Natural killer cell treated with Interleukin-12 subunit alpha and Interleukin-12 subunit beta and Interleukin-15 and Interleukin-18, amount 100 ng/mL, for 72 hours (primary cell): ENCODE data around the gene TMEM100. TPM values are rescaled to one million over a fixed set of nuclear protein-coding genes. Genes with fewer than 3 reads are reported as not detected.

Experiments
- ATAC-seq, 2 donors: fragments of 150-1000 bp; cut with Tn5 transposase in 1 of 2; sonication (Bioruptor Pico), chemical (Tn5 transposase) in 1 of 2; 2 replicates each; pipeline ENCODE4 v1.10.0; 2021
- DNase-seq: peaks from one replicate; pipeline ENCODE4 v3.0.0; 2022; ENCODE audit warnings: low spot score
- H3K27ac Mint-ChIP-seq, 2 donors: 1 replicate in 1 of 2; 2 replicates in 1 of 2; pipeline ENCODE4 v1.8.0; 2022; ENCODE audit warnings: mixed read lengths in 2 of 2, mild to moderate bottlenecking in 1 of 2, moderate library complexity in 1 of 2
- H3K27me3 Mint-ChIP-seq, 2 donors: 1 replicate in 1 of 2; 2 replicates in 1 of 2; pipeline ENCODE4 v1.8.0; 2022; ENCODE audit warnings: mixed read lengths in 2 of 2
- H3K36me3 Mint-ChIP-seq: one replicate; pipeline ENCODE4 v1.8.0; 2022; ENCODE audit warnings: mixed read lengths
- H3K4me1 Mint-ChIP-seq, 2 donors: 1 replicate in 1 of 2; 2 replicates in 1 of 2; pipeline ENCODE4 v1.8.0; 2022; ENCODE audit warnings: low read depth in 2 of 2, mixed read lengths in 2 of 2, mild to moderate bottlenecking in 1 of 2
- H3K4me3 Mint-ChIP-seq: one replicate; pipeline ENCODE4 v1.8.0; 2022; ENCODE audit warnings: mixed read lengths
- H3K9me3 Mint-ChIP-seq: 2 replicates; pipeline ENCODE4 v1.8.0; 2022; ENCODE audit warnings: mixed read lengths
- total RNA-seq, 2 donors: library from RNA; stranded (reverse); gene quantifications; one replicate each; pipeline ENCODE4 v1.2.3, GENCODE V29; 2022

Gene TMEM100
- total RNA-seq, 2 donors from 2014 or later, result not detected

GRCh38 chr17:55751720-55752250, 29.1 kb upstream of the TMEM100 start:
- H3K27ac Mint-ChIP-seq, result peak overlapping the region; percentile 42 to 66
- H3K27me3 Mint-ChIP-seq, result peaks cover 4 to 21% of the 10 kb centered on the region in 2 donors
- H3K4me3 Mint-ChIP-seq, result peak overlapping the region; percentile 83
- peaks cover 5% of the 10 kb centered on the region for H3K36me3 Mint-ChIP-seq
- H3K9me3 Mint-ChIP-seq, result no peaks in the 10 kb centered on the region
- H3K4me1 Mint-ChIP-seq, result peaks cover 18% of the 10 kb centered on the region in 2 donors
- ATAC-seq (no peak), DNase-seq (no peak)

DNA sequence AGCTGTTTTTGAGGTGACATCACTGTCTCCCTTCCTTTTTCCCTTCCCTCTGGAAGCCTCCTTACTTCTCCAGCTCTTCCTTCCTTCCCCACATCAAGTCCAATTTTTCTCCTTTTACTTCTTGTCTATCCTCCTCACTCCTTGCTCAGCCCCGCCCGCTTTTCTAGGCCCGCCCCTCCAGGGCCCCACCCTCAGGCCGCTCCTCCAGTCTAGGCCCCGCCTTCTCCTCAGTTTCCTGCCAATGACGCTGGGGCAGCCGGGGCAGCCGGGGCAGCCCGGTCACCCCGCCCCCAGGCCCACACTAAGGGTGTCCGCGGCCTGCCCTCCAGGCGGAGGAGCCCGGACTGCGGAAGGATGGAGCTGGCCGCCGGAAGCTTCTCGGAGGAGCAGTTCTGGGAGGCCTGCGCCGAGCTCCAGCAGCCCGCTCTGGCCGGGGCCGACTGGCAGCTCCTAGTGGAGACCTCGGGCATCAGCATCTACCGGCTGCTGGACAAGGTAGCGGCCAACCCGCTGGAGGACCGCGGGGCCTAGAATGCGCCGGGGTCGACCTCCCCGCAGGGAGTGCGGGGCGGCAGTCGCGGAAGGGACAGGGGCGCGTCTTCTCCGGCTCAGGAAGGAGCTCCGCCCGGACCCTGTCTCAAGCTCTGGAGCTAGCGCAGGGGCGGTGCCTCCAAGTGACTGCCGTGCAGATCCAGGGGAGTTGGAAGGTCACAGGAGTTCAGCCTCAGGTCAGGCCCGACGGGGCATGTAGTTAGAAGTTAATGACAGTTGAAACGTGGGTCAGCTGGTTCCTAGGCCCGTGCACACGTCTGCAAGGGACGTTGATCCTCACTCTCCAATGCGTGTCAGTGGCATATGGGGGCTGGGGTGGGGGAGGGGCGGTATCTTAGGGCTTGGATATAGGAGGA, 28.3 kb upstream of the TMEM100 start, which contains the start of gene PCTP:
PCTP (plus strand) TSS at position 302 of the 908 bp plus-strand sequence; CDS start at position 355, 53 bp downstream.
- Mint-ChIP-seq H3K27me3 (peaks cover 9 to 28% of the 10 kb centered on the region in 2 donors), H3K4me1 (peaks cover 18% of the 10 kb centered on the region in 2 donors), H3K27ac (peak within 1 kb of the TSS; percentile 42 to 66), H3K4me3 (peak within 1 kb of the TSS; percentile 83), H3K36me3 (peaks cover 5% of the 10 kb centered on the region), H3K9me3 (no peaks in the 10 kb centered on the region)
- peak; percentile 99 for ATAC-seq
- peak; percentile 97 for DNase-seq

DNA sequence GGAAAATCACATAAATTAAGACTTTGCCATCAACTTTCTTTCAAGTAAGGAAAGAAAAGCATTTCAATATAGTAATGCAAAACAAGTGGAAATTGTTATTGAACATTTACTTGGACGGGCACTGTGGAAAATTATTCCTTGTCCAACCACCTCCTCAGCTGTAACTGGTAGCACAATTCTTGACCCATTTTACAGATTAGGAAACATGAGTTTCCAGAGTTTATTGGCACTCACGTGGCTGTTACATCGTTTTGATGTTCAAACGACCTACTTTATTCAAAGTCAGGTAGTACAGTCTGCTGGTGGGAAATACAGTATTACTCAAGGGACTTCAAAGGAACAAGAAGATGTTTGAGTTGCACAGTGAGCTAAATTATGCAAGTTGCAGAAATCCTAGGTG, 27.3 kb upstream of the TMEM100 start:
- H3K27ac Mint-ChIP-seq, result no peak overlapping the region
- peaks cover 14 to 18% of the 10 kb centered on the region in 2 donors for H3K4me1 Mint-ChIP-seq
- peak overlapping the region; percentile 83 for H3K4me3 Mint-ChIP-seq
- no peak for ATAC-seq
- DNase-seq, result no peak
- H3K9me3 Mint-ChIP-seq, result no peaks in the 10 kb centered on the region
- H3K27me3 Mint-ChIP-seq, result peaks cover 13 to 38% of the 10 kb centered on the region in 2 donors
- H3K36me3 Mint-ChIP-seq, result peaks cover 5% of the 10 kb centered on the region

DNA sequence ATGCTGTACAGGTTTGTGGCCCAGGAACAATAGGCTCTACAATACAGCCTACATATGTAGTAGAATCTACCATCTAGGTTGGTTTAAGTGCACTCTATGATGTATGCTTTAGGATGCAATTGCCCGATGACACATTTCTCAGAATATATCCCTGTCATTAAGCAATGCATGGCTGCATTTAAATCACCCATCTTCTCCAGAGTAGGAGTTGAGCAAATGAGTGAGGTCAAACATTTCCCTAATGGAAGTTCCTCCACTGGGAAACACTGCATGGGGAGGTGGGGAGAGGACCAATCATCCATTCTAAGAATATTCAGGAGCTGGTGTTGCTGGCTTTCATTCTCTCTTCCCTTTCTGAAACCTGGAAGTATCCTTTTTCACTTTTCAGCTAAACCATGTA, 26.2 kb upstream of the TMEM100 start:
- DNase-seq, result no peak
- H3K36me3 Mint-ChIP-seq, result peaks cover 3% of the 10 kb centered on the region
- H3K27ac Mint-ChIP-seq, result no peak overlapping the region
- H3K4me3 Mint-ChIP-seq, result no peak overlapping the region
- peaks cover 13 to 40% of the 10 kb centered on the region in 2 donors for H3K27me3 Mint-ChIP-seq
- peaks cover 14 to 18% of the 10 kb centered on the region in 2 donors for H3K4me1 Mint-ChIP-seq
- no peak for ATAC-seq
- no peaks in the 10 kb centered on the region for H3K9me3 Mint-ChIP-seq

GRCh38 chr17:55747209-55747608, 24.5 kb upstream of the TMEM100 start:
- ATAC-seq, result no peak

GRCh38 chr17:55746466-55746865, 23.8 kb upstream of the TMEM100 start:
- no peak for ATAC-seq
- H3K27ac Mint-ChIP-seq, result no peak overlapping the region
- no peak overlapping the region for H3K4me3 Mint-ChIP-seq
- no peaks in the 10 kb centered on the region for H3K9me3 Mint-ChIP-seq
- no peak for DNase-seq
- H3K27me3 Mint-ChIP-seq, result peaks cover 15 to 40% of the 10 kb centered on the region in 2 donors
- H3K36me3 Mint-ChIP-seq, result no peaks in the 10 kb centered on the region
- H3K4me1 Mint-ChIP-seq, result peaks cover 4 to 8% of the 10 kb centered on the region in 2 donors

More at GRCh38 chr17:55747209-55747608, 24.5 kb upstream of the TMEM100 start:
- Mint-ChIP-seq H3K4me3 (no peak overlapping the region), H3K36me3 (no peaks in the 10 kb centered on the region), H3K27me3 (peaks cover 15 to 40% of the 10 kb centered on the region in 2 donors), H3K27ac (no peak overlapping the region), H3K9me3 (no peaks in the 10 kb centered on the region), H3K4me1 (peaks cover 8 to 12% of the 10 kb centered on the region in 2 donors)
- DNase-seq, result no peak

DNA sequence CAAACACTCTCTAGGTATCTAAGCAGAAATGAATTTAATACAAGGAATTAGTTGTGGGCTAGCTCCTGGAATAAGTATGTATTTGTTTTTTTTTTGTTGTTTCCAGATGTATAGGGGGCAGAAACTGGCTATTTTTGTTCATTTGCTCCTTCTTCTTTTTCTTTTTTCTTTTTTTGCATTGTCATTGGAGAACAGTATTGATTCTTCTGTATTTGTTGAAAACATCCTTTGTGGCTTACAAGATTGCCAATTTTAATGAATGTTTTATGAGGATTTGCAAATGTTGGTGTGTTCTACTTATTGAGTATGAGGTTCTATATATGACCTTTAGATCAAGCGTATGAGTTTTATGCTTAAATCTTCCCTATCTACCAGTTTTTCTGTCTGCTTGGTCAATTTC, 22.6 kb upstream of the TMEM100 start:
- Mint-ChIP-seq H3K4me1 (no peaks in the 10 kb centered on the region), H3K36me3 (no peaks in the 10 kb centered on the region), H3K4me3 (no peak overlapping the region), H3K27me3 (peaks cover 19 to 46% of the 10 kb centered on the region in 2 donors), H3K27ac (no peak overlapping the region), H3K9me3 (no peaks in the 10 kb centered on the region)
- no peak for DNase-seq
- no peak for ATAC-seq

DNA sequence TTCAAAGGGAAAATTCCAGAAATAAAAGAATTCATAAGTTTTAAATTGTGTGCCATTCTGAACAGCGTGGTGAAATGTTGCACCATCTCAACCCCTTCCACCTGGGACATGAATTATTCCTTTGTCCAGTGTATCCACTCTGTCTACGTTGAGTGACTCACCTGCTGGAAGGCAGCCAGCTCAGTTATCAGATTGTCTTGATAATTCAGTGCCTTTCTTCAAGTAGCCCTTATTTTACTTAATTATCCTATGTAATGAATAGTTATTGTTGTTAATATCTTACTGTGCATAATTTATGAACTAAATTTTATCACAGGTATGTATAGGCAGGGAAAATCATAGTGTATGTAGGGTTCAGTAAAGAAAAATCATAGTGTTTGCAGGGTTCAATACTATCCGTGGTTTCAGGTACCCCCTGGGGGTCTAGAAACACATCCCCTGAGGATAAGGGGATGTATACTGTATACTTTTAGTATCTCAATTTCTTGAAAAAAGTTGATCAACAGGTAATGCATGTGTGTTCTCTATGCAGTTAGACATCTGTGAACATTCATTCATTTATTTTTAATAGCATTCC, 20.5 kb upstream of the TMEM100 start:
- H3K27ac Mint-ChIP-seq, result no peak overlapping the region
- DNase-seq (no peak), ATAC-seq (no peak)
- no peaks in the 10 kb centered on the region for H3K9me3 Mint-ChIP-seq
- no peak overlapping the region for H3K4me3 Mint-ChIP-seq
- H3K4me1 Mint-ChIP-seq, result no peaks in the 10 kb centered on the region
- H3K27me3 Mint-ChIP-seq, result peaks cover 22 to 42% of the 10 kb centered on the region in 2 donors
- H3K36me3 Mint-ChIP-seq, result no peaks in the 10 kb centered on the region

DNA sequence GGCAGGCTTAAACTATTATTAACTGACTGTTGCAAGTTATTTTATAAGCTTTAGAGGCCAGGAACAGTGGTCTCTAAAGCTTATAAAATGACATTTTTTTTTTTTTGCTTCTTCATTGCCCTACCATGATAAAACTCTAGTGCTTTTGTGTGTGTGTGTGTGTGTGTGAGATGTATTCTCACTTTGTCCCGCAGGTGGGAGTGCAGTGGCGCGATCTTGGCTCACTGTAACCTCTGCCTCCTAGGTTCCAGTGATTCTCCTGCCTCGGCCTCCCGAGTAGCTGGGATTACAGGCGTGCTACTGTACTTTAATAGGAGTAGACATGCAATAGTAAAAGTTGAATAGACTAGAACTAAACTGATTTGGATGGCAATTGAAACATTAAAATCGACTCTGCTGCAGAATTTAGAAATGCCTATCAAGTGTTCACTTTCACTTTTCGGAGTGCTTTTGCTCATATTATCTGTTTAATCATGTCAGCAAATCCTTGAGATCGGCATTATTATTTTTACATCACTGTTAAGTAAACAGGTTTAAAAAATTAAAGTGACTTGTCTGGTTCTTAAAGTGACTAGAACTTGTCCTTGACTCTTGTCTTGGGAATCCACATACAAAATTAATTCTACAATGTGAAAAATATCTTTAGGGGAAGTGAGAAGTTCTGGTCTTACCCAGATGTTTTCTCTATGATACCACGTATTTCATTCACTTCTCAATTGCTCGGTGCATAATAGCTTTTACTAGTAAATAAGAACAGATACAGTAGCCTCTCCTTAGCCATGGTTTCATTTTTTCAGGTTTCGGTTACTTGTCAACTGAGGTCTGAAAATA, 19.8 kb upstream of the TMEM100 start:
- no peaks in the 10 kb centered on the region for H3K4me1 Mint-ChIP-seq
- no peak overlapping the region for H3K4me3 Mint-ChIP-seq
- H3K36me3 Mint-ChIP-seq, result no peaks in the 10 kb centered on the region
- peaks cover 19 to 35% of the 10 kb centered on the region in 2 donors for H3K27me3 Mint-ChIP-seq
- DNase-seq (no peak), ATAC-seq (no peak)
- no peak overlapping the region for H3K27ac Mint-ChIP-seq
- H3K9me3 Mint-ChIP-seq, result no peaks in the 10 kb centered on the region

DNA sequence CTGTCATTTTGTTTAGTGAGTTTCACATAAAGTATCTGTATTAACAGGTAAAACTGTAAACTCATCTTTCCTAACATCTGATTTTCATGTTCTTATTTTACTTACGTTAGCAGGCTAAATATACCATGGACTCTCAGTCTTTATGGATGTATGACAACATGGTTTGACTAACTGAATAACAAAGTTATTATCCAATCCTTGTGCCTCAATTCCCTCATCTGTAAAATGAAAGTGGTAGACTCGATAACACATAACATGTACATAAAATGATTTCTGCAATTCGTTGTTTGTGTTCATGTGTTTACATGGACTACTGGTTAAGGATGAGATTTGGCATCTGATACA, 18.7 kb upstream of the TMEM100 start:
- H3K4me3 Mint-ChIP-seq, result no peak overlapping the region
- H3K4me1 Mint-ChIP-seq, result no peaks in the 10 kb centered on the region
- ATAC-seq, result no peak
- DNase-seq, result no peak
- no peaks in the 10 kb centered on the region for H3K36me3 Mint-ChIP-seq
- H3K27ac Mint-ChIP-seq, result no peak overlapping the region
- H3K27me3 Mint-ChIP-seq, result peaks cover 18 to 24% of the 10 kb centered on the region in 2 donors
- H3K9me3 Mint-ChIP-seq, result no peaks in the 10 kb centered on the region

DNA sequence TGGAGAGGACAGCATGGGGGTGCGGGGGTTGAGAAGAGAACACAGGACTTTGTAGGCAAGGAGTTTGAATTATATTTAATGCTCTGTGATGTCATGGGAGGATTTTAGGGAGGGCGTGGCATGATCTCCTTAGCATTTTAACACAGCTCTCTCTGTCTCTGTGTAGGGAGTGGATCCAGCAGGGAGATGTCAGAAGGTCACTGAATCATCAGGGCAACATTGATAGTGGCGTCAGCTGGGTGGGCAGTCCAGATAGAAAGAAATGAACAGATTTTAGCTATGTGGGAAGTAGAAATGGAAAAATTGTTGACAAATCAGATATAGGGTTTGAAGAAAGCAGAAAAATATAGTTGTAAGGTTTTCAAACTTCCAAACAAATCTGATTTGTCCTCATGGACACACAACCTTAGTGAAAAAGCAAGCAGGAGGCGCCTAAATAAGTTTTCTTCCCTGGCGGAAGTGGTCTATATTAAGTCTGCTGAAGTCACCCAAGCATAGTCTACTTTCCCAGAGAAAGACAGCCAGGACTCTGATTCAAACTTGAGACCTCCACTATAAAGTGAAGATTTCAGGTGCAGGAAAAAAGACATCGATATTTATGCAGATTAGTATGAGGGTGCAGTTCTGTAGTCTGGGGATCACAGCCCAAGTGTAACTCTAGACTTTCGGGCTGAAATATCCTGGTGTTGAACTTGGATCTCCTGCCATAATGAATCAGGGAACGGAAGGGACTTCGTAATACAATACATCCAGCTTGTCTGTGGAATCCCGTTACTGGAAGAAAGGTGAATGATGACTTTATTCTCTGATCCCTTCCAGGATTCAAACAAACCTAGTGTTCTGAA, 18.1 kb upstream of the TMEM100 start:
- Mint-ChIP-seq H3K9me3 (no peaks in the 10 kb centered on the region), H3K27ac (no peak overlapping the region), H3K27me3 (peaks cover 15 to 18% of the 10 kb centered on the region in 2 donors), H3K4me3 (no peak overlapping the region), H3K4me1 (no peaks in the 10 kb centered on the region), H3K36me3 (no peaks in the 10 kb centered on the region)
- DNase-seq, result no peak
- ATAC-seq, result no peak

DNA sequence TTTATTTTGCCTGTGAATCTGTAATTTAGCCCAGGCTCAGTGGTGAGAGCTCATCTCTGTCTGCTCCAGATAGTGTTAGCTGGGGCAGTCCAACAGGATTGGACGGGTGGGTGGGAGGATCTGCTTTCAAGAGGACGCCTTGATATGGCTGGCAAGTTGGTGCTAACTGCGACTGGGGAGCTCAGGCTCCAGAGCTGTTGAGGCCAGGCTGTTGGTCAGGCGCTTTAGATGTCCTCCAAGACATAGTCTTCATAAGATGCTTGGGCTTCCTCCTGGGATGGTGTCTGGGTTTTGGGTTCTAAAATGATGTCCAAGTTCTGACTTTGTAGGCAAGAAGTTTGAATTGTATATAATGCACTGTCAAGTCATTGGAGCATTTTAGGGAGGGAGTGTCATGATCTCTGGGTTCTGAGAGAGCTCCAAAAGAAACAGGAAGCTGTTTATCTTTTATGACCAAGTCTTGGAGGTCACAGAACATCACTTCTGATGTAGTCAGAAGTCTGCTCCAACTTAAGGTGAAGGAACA, 15.4 kb upstream of the TMEM100 start:
- Mint-ChIP-seq H3K4me3 (no peak overlapping the region), H3K4me1 (peaks cover 0 to 10% of the 10 kb centered on the region in 2 donors), H3K27ac (no peak overlapping the region), H3K9me3 (no peaks in the 10 kb centered on the region), H3K36me3 (no peaks in the 10 kb centered on the region), H3K27me3 (peaks cover 21 to 22% of the 10 kb centered on the region in 2 donors)
- DNase-seq (no peak), ATAC-seq (no peak)
